HK-2 (cell line): ENCODE measurements around the gene TNFRSF14.

Experiments used
- DNase-seq: peaks from one replicate; pipeline ENCODE4 v3.0.0-alpha.2; 2018; ENCODE audit not compliant: unreplicated experiment

The TNFRSF14 gene

GRCh38 chr1:2586154-2587070 is 30.2 kb downstream of the TNFRSF14 start, which contains the start of gene PRXL2B:
TSS of gene PRXL2B (plus strand) at chr1:2586777. CDS start at chr1:2586886, 109 bp downstream.
- peak; percentile 99 for DNase-seq

- DNase-seq = no peak
These were observed 31.1 kb downstream of the TNFRSF14 start for GRCh38 chr1:2587071-2587859.

- no peak for DNase-seq
These were observed 31.8 kb downstream of the TNFRSF14 start for GRCh38 chr1:2587860-2588571.

- no peak for DNase-seq
These were observed 32.7 kb downstream of the TNFRSF14 start for GRCh38 chr1:2588661-2589430.

GRCh38 chr1:2589431-2590232 is 33.5 kb downstream of the TNFRSF14 start:
- no peak for DNase-seq

- DNase-seq = no peak
These were observed 34.3 kb downstream of the TNFRSF14 start for GRCh38 chr1:2590233-2591141.

GRCh38 chr1:2591233-2591580 is 35.0 kb downstream of the TNFRSF14 start:
- no peak for DNase-seq

- no peak for DNase-seq
These were observed 35.5 kb downstream of the TNFRSF14 start for GRCh38 chr1:2591581-2592261.

GRCh38 chr1:2592672-2593071 is 36.5 kb downstream of the TNFRSF14 start:
- no peak for DNase-seq

GRCh38 chr1:2593251-2593878 is 37.2 kb downstream of the TNFRSF14 start:
- DNase-seq = no peak

- DNase-seq = peak; percentile 43
These were observed 38.0 kb downstream of the TNFRSF14 start for GRCh38 chr1:2594001-2594640.

GRCh38 chr1:2594641-2595131 is 38.5 kb downstream of the TNFRSF14 start:
- DNase-seq = no peak

- DNase-seq = no peak
These were observed 39.2 kb downstream of the TNFRSF14 start for GRCh38 chr1:2595261-2595811.

GRCh38 chr1:2595812-2596529 is 39.8 kb downstream of the TNFRSF14 start:
- DNase-seq = no peak

- DNase-seq = no peak
These were observed 40.6 kb downstream of the TNFRSF14 start for GRCh38 chr1:2596530-2597333.
